Chondrocyte (in vitro differentiated cells): ENCODE results near the gene ITPK1. TPM values are rescaled to one million over a fixed set of nuclear protein-coding genes. Genes with fewer than 3 reads are reported as not detected.

ENCODE experiments used
- DNase-seq: peaks from one replicate; pipeline ENCODE4 v3.0.0; 2021; ENCODE audit warnings: mixed read lengths, low spot score
- H3K27ac Mint-ChIP-seq: one replicate; pipeline ENCODE4 v1.8.0; 2021; ENCODE audit warnings: mild to moderate bottlenecking, moderate library complexity, mixed read lengths; ENCODE audit not compliant: unreplicated experiment
- H3K27me3 Mint-ChIP-seq: 2 replicates; pipeline ENCODE4 v1.8.0; 2021; ENCODE audit warnings: low read depth, mixed read lengths
- H3K36me3 Mint-ChIP-seq: 2 replicates; pipeline ENCODE4 v1.8.0; 2021; ENCODE audit warnings: low read depth, mixed read lengths
- H3K4me1 Mint-ChIP-seq: 2 replicates; pipeline ENCODE4 v1.8.0; 2021; ENCODE audit warnings: low read depth, mild to moderate bottlenecking, mixed read lengths
- H3K4me3 Mint-ChIP-seq: one replicate; pipeline ENCODE4 v1.8.0; 2021; ENCODE audit warnings: mild to moderate bottlenecking, moderate library complexity, mixed read lengths; ENCODE audit not compliant: unreplicated experiment
- H3K9me3 Mint-ChIP-seq: 2 replicates; pipeline ENCODE4 v1.8.0; 2021; ENCODE audit warnings: low read depth, mixed read lengths
- CTCF ChIP-seq: fragments of 200-600 bp; sonication (generic); IDR thresholded peaks from 2 replicates; pipeline ENCODE4 v1.5.0; 2021; ENCODE audit warnings: antibody characterized with exemption, mild to moderate bottlenecking, moderate library complexity
- total RNA-seq: library from RNA; stranded (reverse); gene quantifications from 3 replicates; pipeline ENCODE4 v1.2.1, GENCODE V29; 2021

The ITPK1 gene
- total RNA-seq, 1 donor from 2014 or later: 27.7 TPM

GRCh38 chr14:92942976-92943710, 172.6 kb downstream of the ITPK1 start:
- Mint-ChIP-seq H3K27me3 (no peaks in the 10 kb centered on the region), H3K4me3 (no peak overlapping the region)
- no peak for TF ChIP-seq CTCF

GRCh38 chr14:92942576-92942975, 173.1 kb downstream of the ITPK1 start:
- no peak for TF ChIP-seq CTCF
- H3K9me3 Mint-ChIP-seq: no peaks in the 10 kb centered on the region
- H3K4me3 Mint-ChIP-seq: no peak overlapping the region
- H3K27me3 Mint-ChIP-seq: no peaks in the 10 kb centered on the region
- no peak overlapping the region for H3K27ac Mint-ChIP-seq
- DNase-seq: peak; percentile 43
- peaks cover 7% of the 10 kb centered on the region for H3K4me1 Mint-ChIP-seq
- H3K36me3 Mint-ChIP-seq: peaks cover 7% of the 10 kb centered on the region

More at GRCh38 chr14:92942976-92943710, 172.6 kb downstream of the ITPK1 start:
- no peaks in the 10 kb centered on the region for H3K9me3 Mint-ChIP-seq
- peaks cover 7% of the 10 kb centered on the region for H3K4me1 Mint-ChIP-seq
- H3K36me3 Mint-ChIP-seq: peaks cover 7% of the 10 kb centered on the region
- H3K27ac Mint-ChIP-seq: no peak overlapping the region
- DNase-seq: peak; percentile 93

GRCh38 chr14:92942136-92942535, 173.6 kb downstream of the ITPK1 start:
- no peak for TF ChIP-seq CTCF
- Mint-ChIP-seq H3K27ac (no peak overlapping the region), H3K4me1 (peaks cover 7% of the 10 kb centered on the region), H3K27me3 (no peaks in the 10 kb centered on the region), H3K9me3 (no peaks in the 10 kb centered on the region), H3K4me3 (no peak overlapping the region), H3K36me3 (peaks cover 7% of the 10 kb centered on the region)
- DNase-seq: no peak

- peaks cover 5% of the 10 kb centered on the region for H3K36me3 Mint-ChIP-seq
- no peak for DNase-seq
These were observed 174.2 kb downstream of the ITPK1 start for GRCh38 chr14:92941531-92941930.

GRCh38 chr14:92940543-92940942, 175.2 kb downstream of the ITPK1 start:
- DNase-seq: no peak
- no peak for TF ChIP-seq CTCF
- Mint-ChIP-seq H3K27ac (no peak overlapping the region), H3K9me3 (no peaks in the 10 kb centered on the region), H3K36me3 (peaks cover 2% of the 10 kb centered on the region), H3K4me3 (no peak overlapping the region), H3K4me1 (no peaks in the 10 kb centered on the region), H3K27me3 (no peaks in the 10 kb centered on the region)

More at GRCh38 chr14:92941531-92941930, 174.2 kb downstream of the ITPK1 start:
- no peak for TF ChIP-seq CTCF
- H3K9me3 Mint-ChIP-seq: no peaks in the 10 kb centered on the region
- no peak overlapping the region for H3K4me3 Mint-ChIP-seq
- H3K27me3 Mint-ChIP-seq: no peaks in the 10 kb centered on the region
- H3K4me1 Mint-ChIP-seq: peaks cover 4% of the 10 kb centered on the region
- no peak overlapping the region for H3K27ac Mint-ChIP-seq
